IMR-90 (cell line): Measurements from ENCODE around the gene PHF21A.

ENCODE experiments used
- BHLHE40 ChIP-seq: fragments of 150-350 bp; IDR thresholded peaks from 2 replicates; pipeline ENCODE4 v1.6.1; 2016; ENCODE audit warnings: mild to moderate bottlenecking, low read depth, low read length
- CEBPB ChIP-seq: IDR thresholded peaks from 2 replicates; pipeline ENCODE4 v1.6.1; 2012; ENCODE audit warnings: low read depth, low read length, improper control_type of control experiment
- CHD1 ChIP-seq: IDR thresholded peaks from 2 replicates; pipeline ENCODE4 v1.6.1; 2012; ENCODE audit warnings: low read depth, low read length, improper control_type of control experiment
- FOS ChIP-seq: fragments of 150-350 bp; IDR thresholded peaks from 2 replicates; pipeline ENCODE4 v1.6.1; 2016; ENCODE audit warnings: low read depth, low read length
- MAFK ChIP-seq: IDR thresholded peaks from 2 replicates; pipeline ENCODE4 v1.6.1; 2012; ENCODE audit warnings: low read depth, low read length, improper control_type of control experiment
- MAZ ChIP-seq: IDR thresholded peaks from 2 replicates; pipeline ENCODE4 v1.6.1; 2012; ENCODE audit warnings: low read depth, mild to moderate bottlenecking, low read length, improper control_type of control experiment, moderate library complexity, borderline replicate concordance
- MXI1 ChIP-seq: IDR thresholded peaks from 2 replicates; pipeline ENCODE4 v1.6.1; 2012; ENCODE audit warnings: low read depth, mild to moderate bottlenecking, low read length, moderate library complexity, borderline replicate concordance
- POLR2A ChIP-seq: IDR thresholded peaks from 2 replicates; pipeline ENCODE4 v1.6.1; 2012; ENCODE audit warnings: mild to moderate bottlenecking, low read depth, low read length
- RAD21 ChIP-seq: IDR thresholded peaks from 2 replicates; pipeline ENCODE4 v1.6.1; 2012; ENCODE audit warnings: low read length, improper control_type of control experiment
- RCOR1 ChIP-seq: IDR thresholded peaks from 2 replicates; pipeline ENCODE4 v1.6.1; 2012; ENCODE audit warnings: mild to moderate bottlenecking, low read length, improper control_type of control experiment; ENCODE audit not compliant: insufficient replicate concordance
- RFX5 ChIP-seq: IDR thresholded peaks from 2 replicates; pipeline ENCODE4 v1.8.0; 2012; ENCODE audit warnings: low read depth, mild to moderate bottlenecking, low read length, moderate library complexity
- SMC3 ChIP-seq: fragments of 150-350 bp; IDR thresholded peaks from 2 replicates; pipeline ENCODE4 v1.6.1; 2016; ENCODE audit warnings: low read depth, mild to moderate bottlenecking, antibody characterized with exemption, low read length, moderate library complexity
- TF ChIP-seq, protein P1 (sequence below): conservative IDR thresholded peaks from 2 replicates; pipeline ENCODE4 v1.5.1; 2012; ENCODE audit warnings: mild to moderate bottlenecking, low read depth, low read length, improper control_type of control experiment
- TF ChIP-seq, protein P2 (sequence below): fragments of 150-350 bp; IDR thresholded peaks from 2 replicates; pipeline ENCODE4 v1.6.1; 2017; ENCODE audit warnings: mild to moderate bottlenecking, antibody characterized with exemption, low read length, low read depth

DNA sequence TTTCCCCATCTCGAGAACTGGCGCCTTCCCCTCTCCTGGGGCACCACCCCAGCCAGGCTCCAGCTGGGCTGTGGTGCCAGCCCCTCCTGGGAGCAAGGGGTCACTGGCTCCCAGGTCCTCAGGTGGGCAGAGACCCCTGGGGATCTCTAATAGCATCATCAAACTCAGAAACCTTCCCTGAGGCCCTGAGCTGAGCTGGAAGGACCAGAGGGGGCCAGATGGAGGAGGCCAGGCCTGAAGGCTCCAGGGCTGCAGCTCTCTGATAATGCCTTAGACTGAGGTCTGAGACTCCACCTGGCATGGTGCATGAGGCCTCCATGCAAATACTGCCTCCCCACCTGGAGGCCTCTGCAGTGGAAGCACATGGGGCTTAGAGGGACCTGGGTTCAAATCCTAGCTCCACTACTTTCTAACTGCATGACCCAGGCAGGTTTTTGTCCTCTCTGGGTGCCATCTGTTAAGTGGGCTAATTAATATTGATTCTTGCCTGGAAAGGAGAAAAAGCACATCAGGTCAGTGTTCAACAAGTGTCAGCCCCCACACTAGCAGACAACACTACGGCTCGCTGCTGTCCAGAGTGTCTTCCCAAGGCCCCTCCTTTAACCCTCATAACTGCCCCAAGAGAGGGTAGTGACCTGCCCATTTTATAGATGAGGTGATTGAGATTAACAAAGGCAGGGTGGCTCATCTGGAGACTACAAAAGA is 234.3 kb downstream of the PHF21A start:
- TF ChIP-seq, protein P1, sequence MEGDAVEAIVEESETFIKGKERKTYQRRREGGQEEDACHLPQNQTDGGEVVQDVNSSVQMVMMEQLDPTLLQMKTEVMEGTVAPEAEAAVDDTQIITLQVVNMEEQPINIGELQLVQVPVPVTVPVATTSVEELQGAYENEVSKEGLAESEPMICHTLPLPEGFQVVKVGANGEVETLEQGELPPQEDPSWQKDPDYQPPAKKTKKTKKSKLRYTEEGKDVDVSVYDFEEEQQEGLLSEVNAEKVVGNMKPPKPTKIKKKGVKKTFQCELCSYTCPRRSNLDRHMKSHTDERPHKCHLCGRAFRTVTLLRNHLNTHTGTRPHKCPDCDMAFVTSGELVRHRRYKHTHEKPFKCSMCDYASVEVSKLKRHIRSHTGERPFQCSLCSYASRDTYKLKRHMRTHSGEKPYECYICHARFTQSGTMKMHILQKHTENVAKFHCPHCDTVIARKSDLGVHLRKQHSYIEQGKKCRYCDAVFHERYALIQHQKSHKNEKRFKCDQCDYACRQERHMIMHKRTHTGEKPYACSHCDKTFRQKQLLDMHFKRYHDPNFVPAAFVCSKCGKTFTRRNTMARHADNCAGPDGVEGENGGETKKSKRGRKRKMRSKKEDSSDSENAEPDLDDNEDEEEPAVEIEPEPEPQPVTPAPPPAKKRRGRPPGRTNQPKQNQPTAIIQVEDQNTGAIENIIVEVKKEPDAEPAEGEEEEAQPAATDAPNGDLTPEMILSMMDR = no peak
- TF ChIP-seq RFX5 = no peak
- TF ChIP-seq CHD1 = no peak
- TF ChIP-seq RCOR1 = no peak
- TF ChIP-seq POLR2A = no peak
- TF ChIP-seq SMC3 = no peak
- no peak for TF ChIP-seq RAD21
- no peak for TF ChIP-seq MAFK
- TF ChIP-seq, protein P2, sequence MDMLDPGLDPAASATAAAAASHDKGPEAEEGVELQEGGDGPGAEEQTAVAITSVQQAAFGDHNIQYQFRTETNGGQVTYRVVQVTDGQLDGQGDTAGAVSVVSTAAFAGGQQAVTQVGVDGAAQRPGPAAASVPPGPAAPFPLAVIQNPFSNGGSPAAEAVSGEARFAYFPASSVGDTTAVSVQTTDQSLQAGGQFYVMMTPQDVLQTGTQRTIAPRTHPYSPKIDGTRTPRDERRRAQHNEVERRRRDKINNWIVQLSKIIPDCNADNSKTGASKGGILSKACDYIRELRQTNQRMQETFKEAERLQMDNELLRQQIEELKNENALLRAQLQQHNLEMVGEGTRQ = no peak
- no peak for TF ChIP-seq FOS
- no peak for TF ChIP-seq CEBPB
- no peak for TF ChIP-seq MAZ
- no peak for TF ChIP-seq BHLHE40
- no peak for TF ChIP-seq MXI1
